MCF 10A (cell line): ENCODE measurements around the gene PTGFRN. TPM values are rescaled to one million over a fixed set of nuclear protein-coding genes. Genes with fewer than 3 reads are reported as not detected.
A peak's percentile ranks its signal among the peaks of the same experiment; 100 is the strongest.

ENCODE experiments used
- BruUV-seq: library from RNA; stranded (reverse); fragments of 400-500 nt; replicated peaks from 2 replicates; lab custom pipeline; 2021; lab: Mats Ljungman, UMichigan
- CTCF ChIA-PET: fragments of 300-600 bp; sonication (Branson Sonifier 250); formaldehyde crosslinking; extraction: SDS; loops from one replicate; lab custom pipeline; 2021; ENCODE audit warnings: antibody characterized with exemption, inconsistent platforms; lab: Yijun Ruan, JAX
- POLR2A ChIA-PET: fragments of 300-600, 350-650 bp; sonication (Branson Sonifier 250); formaldehyde crosslinking; extraction: SDS; loops from one replicate; lab custom pipeline; 2020; ENCODE audit warnings: antibody characterized with exemption, inconsistent platforms; lab: Yijun Ruan, JAX
- DNase-seq: peaks from one replicate; pipeline ENCODE4 v3.0.0-alpha.2; 2018; ENCODE audit not compliant: unreplicated experiment
- H3K27ac Mint-ChIP-seq: one replicate; pipeline ENCODE4 v1.8.0; 2022; ENCODE audit warnings: mild to moderate bottlenecking, low read depth, mixed read lengths; ENCODE audit not compliant: unreplicated experiment
- H3K27me3 Mint-ChIP-seq: one replicate; pipeline ENCODE4 v1.8.0; 2022; ENCODE audit warnings: mixed read lengths; ENCODE audit not compliant: insufficient read depth, unreplicated experiment
- H3K36me3 Mint-ChIP-seq: one replicate; pipeline ENCODE4 v1.8.0; 2022; ENCODE audit warnings: mild to moderate bottlenecking, moderate library complexity, mixed read lengths; ENCODE audit not compliant: insufficient read depth, unreplicated experiment
- H3K4me1 Mint-ChIP-seq: one replicate; pipeline ENCODE4 v1.8.0; 2022; ENCODE audit warnings: mixed read lengths; ENCODE audit not compliant: insufficient read depth, unreplicated experiment
- H3K4me3 Mint-ChIP-seq: one replicate; pipeline ENCODE4 v1.8.0; 2022; ENCODE audit warnings: mild to moderate bottlenecking, moderate library complexity, mixed read lengths; ENCODE audit not compliant: unreplicated experiment
- H3K9me3 Mint-ChIP-seq: one replicate; pipeline ENCODE4 v1.8.0; 2022; ENCODE audit warnings: mixed read lengths; ENCODE audit not compliant: unreplicated experiment
- CTCF ChIP-seq: fragments of 200-600 bp; IDR thresholded peaks from one replicate; pipeline ENCODE4 v1.8.0; 2022; ENCODE audit warnings: antibody characterized with exemption, mild to moderate bottlenecking; ENCODE audit not compliant: unreplicated experiment
- intact Hi-C: fragments of 100-400 bp; cut with micrococcal nuclease; formaldehyde crosslinking; loops from 2 replicates; pipeline ENCODE4 v1.14.1; 2022
- total RNA-seq: library from RNA; stranded (reverse); gene quantifications from 2 replicates; pipeline ENCODE4 v1.2.3, GENCODE V29; 2022

PTGFRN gene
- total RNA-seq, 1 experiment from 2014 or later, result 45.2 TPM

- intact Hi-C loops, result loop anchor here (10.0 kb wide), 1 partner anchor 196 kb away; no protein-coding TSS in a partner anchor
- Mint-ChIP-seq H3K4me1 (peaks cover 18% of the 10 kb centered on the region), H3K9me3 (no peaks in the 10 kb centered on the region), H3K36me3 (peaks cover 7% of the 10 kb centered on the region), H3K27me3 (no peaks in the 10 kb centered on the region), H3K4me3 (no peak overlapping the region), H3K27ac (no peak overlapping the region)
- no peak for DNase-seq
- no peak for TF ChIP-seq CTCF
- CTCF ChIA-PET, result interaction anchor here (0.6 to 1.0 kb wide), 2 partner anchors 182 to 562 kb away, joined by 3 to 6 read pairs; no protein-coding TSS in a partner anchor
- POLR2A ChIA-PET, result no interaction called here
- BruUV-seq, result no TSS peak
These were observed 21.6 kb downstream of the PTGFRN start for GRCh38 chr1:116931016-116931918.

GRCh38 chr1:116933606-116934515, 24.1 kb downstream of the PTGFRN start:
- POLR2A ChIA-PET, result interaction anchor here (0.7 to 1.0 kb wide), 2 partner anchors 25 to 373 kb away, joined by 4 read pairs; partner anchors contain the start of gene PTGFRN
- Mint-ChIP-seq H3K4me1 (peaks cover 16% of the 10 kb centered on the region), H3K27me3 (no peaks in the 10 kb centered on the region), H3K36me3 (peaks cover 7% of the 10 kb centered on the region), H3K4me3 (no peak overlapping the region), H3K27ac (no peak overlapping the region), H3K9me3 (no peaks in the 10 kb centered on the region)
- TF ChIP-seq CTCF, result no peak
- DNase-seq, result no peak
- BruUV-seq, result no TSS peak
- CTCF ChIA-PET, result interaction anchor here (0.6 to 2.2 kb wide), 4 partner anchors 15 to 335 kb away, joined by 3 to 7 read pairs (median 5); no protein-coding TSS in a partner anchor
- intact Hi-C loops, result loop anchor here (10.0 kb wide), 1 partner anchor 199 kb away; no protein-coding TSS in a partner anchor

- Mint-ChIP-seq H3K27ac (no peak overlapping the region), H3K36me3 (peaks cover 7% of the 10 kb centered on the region), H3K9me3 (no peaks in the 10 kb centered on the region), H3K27me3 (no peaks in the 10 kb centered on the region), H3K4me3 (no peak overlapping the region), H3K4me1 (peaks cover 16% of the 10 kb centered on the region)
- no TSS peak for BruUV-seq
- intact Hi-C loops, result loop anchor here (10.0 kb wide), 1 partner anchor 200 kb away; no protein-coding TSS in a partner anchor
- peak; percentile 19 for TF ChIP-seq CTCF
- ChIA-PET POLR2A (interaction anchor here (0.6 to 1.1 kb wide), 6 partner anchors 12 to 119 kb away, joined by 3 to 4 read pairs (median 3); no protein-coding TSS in a partner anchor), CTCF (interaction anchor here (0.6 to 2.2 kb wide), 14 partner anchors 10 to 473 kb away, joined by 3 to 8 read pairs (median 4); no protein-coding TSS in a partner anchor)
- DNase-seq, result no peak
These were observed 25.0 kb downstream of the PTGFRN start for GRCh38 chr1:116934586-116935207.
